ENCODE measurements around the gene VPS50. TPM values are rescaled to one million over a fixed set of nuclear protein-coding genes. Genes with fewer than 3 reads are reported as not detected.

The VPS50 gene
- total and polyA plus RNA-seq, 2 donors (not counting 3 experiments of a cell fraction or from before 2014, with no cell fraction given): 6.6 to 25.6 TPM

- no peaks in the 10 kb centered on the region for H3K9me1 ChIP-seq (replicated peaks; ENCODE audit: control insufficient read depth, extremely low read depth, insufficient read depth, low read length)
- H3K27ac ChIP-seq (ENCODE audit: insufficient read depth, low read depth, low read length): no peak overlapping the region
- TF ChIP-seq FOS (IDR thresholded peaks at IDR 0.05; ENCODE audit: borderline replicate concordance, insufficient read depth, low read length) (no peak), POLR2AphosphoS5 (IDR thresholded peaks at IDR 0.05; ENCODE audit: insufficient read depth, low read depth, low read length) (no peak), MYC (IDR thresholded peaks at IDR 0.05; ENCODE audit: low read depth, low read length) (no peak), JUN (IDR thresholded peaks at IDR 0.05; ENCODE audit: borderline replicate concordance, insufficient read depth, insufficient read length, low read depth) (no peak), EZH2 (IDR thresholded peaks at IDR 0.05; ENCODE audit: borderline replicate concordance, low read depth, low read length, severe bottlenecking) (no peak), POLR2A (IDR thresholded peaks at IDR 0.05; ENCODE audit: low read depth, low read length) (no peak), GATA2 (IDR thresholded peaks at IDR 0.05; ENCODE audit: insufficient read depth, insufficient read length, low read depth, low read length) (no peak)
- TF ChIP-seq, protein P1, sequence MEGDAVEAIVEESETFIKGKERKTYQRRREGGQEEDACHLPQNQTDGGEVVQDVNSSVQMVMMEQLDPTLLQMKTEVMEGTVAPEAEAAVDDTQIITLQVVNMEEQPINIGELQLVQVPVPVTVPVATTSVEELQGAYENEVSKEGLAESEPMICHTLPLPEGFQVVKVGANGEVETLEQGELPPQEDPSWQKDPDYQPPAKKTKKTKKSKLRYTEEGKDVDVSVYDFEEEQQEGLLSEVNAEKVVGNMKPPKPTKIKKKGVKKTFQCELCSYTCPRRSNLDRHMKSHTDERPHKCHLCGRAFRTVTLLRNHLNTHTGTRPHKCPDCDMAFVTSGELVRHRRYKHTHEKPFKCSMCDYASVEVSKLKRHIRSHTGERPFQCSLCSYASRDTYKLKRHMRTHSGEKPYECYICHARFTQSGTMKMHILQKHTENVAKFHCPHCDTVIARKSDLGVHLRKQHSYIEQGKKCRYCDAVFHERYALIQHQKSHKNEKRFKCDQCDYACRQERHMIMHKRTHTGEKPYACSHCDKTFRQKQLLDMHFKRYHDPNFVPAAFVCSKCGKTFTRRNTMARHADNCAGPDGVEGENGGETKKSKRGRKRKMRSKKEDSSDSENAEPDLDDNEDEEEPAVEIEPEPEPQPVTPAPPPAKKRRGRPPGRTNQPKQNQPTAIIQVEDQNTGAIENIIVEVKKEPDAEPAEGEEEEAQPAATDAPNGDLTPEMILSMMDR (IDR thresholded peaks at IDR 0.05; ENCODE audit: extremely low read depth in 1 of 2, insufficient read depth in 1 of 2, low read depth in 1 of 2, low read length in 2 of 2): no peak
- TF ChIP-seq, protein P2, sequence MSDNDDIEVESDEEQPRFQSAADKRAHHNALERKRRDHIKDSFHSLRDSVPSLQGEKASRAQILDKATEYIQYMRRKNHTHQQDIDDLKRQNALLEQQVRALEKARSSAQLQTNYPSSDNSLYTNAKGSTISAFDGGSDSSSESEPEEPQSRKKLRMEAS (IDR thresholded peaks at IDR 0.05; ENCODE audit: insufficient read depth, insufficient read length): no peak
- H3K36me3 ChIP-seq (ENCODE audit: control insufficient read depth in 2 of 2, extremely low read depth in 1 of 2, insufficient read depth in 2 of 2, low read length in 2 of 2): no peaks in the 10 kb centered on the region
- no peak overlapping the region for H3K4me2 ChIP-seq (ENCODE audit: insufficient read depth, low read length)
- no peak overlapping the region for H2AFZ ChIP-seq (ENCODE audit: low read depth, low read length)
- DNase-seq (ENCODE audit: low read depth, low spot score) (no peak), FAIRE-seq (no peak)
- CTCF ChIA-PET: interaction anchor here (1.0 kb wide), 1 partner anchor 9 kb away, joined by 3 read pairs; no protein-coding TSS in a partner anchor
- dilution Hi-C loops (cut with MboI; ENCODE audit: extremely low pct_ligation_motif_present, low sequenced_read_pairs) (no loop called here), intact Hi-C loops (cut with micrococcal nuclease) (no loop called here)
- H3K27me3 ChIP-seq (ENCODE audit: control insufficient read depth in 2 of 2, insufficient read depth in 2 of 2, low read length in 2 of 2): peaks cover 4 to 25% of the 10 kb centered on the region in 2 experiments
- H3K9me3 ChIP-seq (replicated peaks; ENCODE audit: control insufficient read depth, insufficient read depth, low read length): no peaks in the 10 kb centered on the region
- POLR2A ChIA-PET: no interaction called here
- no peaks in the 10 kb centered on the region for H3K79me2 ChIP-seq (ENCODE audit: control insufficient read depth, insufficient read depth, low read length)
- no peaks in the 10 kb centered on the region for H4K20me1 ChIP-seq (replicated peaks; ENCODE audit: control insufficient read depth, extremely low read depth, insufficient read depth, low read length)
- no peak overlapping the region for H3K9ac ChIP-seq (replicated peaks; ENCODE audit: extremely low read depth, insufficient read depth, low read length)
- H3K4me1 ChIP-seq (ENCODE audit: control insufficient read depth, extremely low read depth, insufficient read depth, low read length): no peaks in the 10 kb centered on the region
- no TSS peak for BruUV-seq (replicated peaks)
- no peak overlapping the region for H3K4me3 ChIP-seq (replicated peaks in 1 of 3; ENCODE audit: insufficient read depth in 1 of 3, low read depth in 1 of 3, low read length in 3 of 3)
Measured at GRCh38 chr7:93196336-93196735, 35.8 kb upstream of the VPS50 start.
